Breast epithelium (tissue), 3 donors: ENCODE results near the gene MATN1.

ENCODE experiments used
- POLR2AphosphoS5 ChIP-seq, 3 donors: sonication (generic); formaldehyde crosslinking; IDR thresholded peaks; one replicate each; pipeline ENCODE4 v1.6.1; 2017; ENCODE audit warnings: antibody characterized with exemption in 3 of 3
- TF ChIP-seq, protein P1 (sequence below), 3 donors: fragments of 450-650 bp; IDR thresholded peaks; one replicate each; pipeline ENCODE4 v1.5.1; 2016 to 2017; ENCODE audit warnings: antibody characterized with exemption in 3 of 3, mild to moderate bottlenecking in 3 of 3, moderate library complexity in 3 of 3

GRCh38 chr1:30692201-30692947 lies 31.0 kb downstream of the MATN1 start:
- no peak for TF ChIP-seq POLR2AphosphoS5 (IDR thresholded peaks at IDR 0.05)
- TF ChIP-seq, protein P1, sequence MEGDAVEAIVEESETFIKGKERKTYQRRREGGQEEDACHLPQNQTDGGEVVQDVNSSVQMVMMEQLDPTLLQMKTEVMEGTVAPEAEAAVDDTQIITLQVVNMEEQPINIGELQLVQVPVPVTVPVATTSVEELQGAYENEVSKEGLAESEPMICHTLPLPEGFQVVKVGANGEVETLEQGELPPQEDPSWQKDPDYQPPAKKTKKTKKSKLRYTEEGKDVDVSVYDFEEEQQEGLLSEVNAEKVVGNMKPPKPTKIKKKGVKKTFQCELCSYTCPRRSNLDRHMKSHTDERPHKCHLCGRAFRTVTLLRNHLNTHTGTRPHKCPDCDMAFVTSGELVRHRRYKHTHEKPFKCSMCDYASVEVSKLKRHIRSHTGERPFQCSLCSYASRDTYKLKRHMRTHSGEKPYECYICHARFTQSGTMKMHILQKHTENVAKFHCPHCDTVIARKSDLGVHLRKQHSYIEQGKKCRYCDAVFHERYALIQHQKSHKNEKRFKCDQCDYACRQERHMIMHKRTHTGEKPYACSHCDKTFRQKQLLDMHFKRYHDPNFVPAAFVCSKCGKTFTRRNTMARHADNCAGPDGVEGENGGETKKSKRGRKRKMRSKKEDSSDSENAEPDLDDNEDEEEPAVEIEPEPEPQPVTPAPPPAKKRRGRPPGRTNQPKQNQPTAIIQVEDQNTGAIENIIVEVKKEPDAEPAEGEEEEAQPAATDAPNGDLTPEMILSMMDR (IDR thresholded peaks at IDR 0.05): no peak
